DOHH2 (cell line): ENCODE results near the gene SH3BP5.

Experiments
- H3F3A ChIP-seq: fragments of 200-600 bp; sonication (generic), shearing (Covaris generic); 2 replicates; pipeline ENCODE4 v1.6.0; 2016; ENCODE audit warnings: antibody characterized with exemption, mild to moderate bottlenecking; ENCODE audit not compliant: control insufficient read depth, insufficient read depth
- H3K27ac ChIP-seq: fragments of 200-600 bp; sonication (generic); 2 replicates; pipeline ENCODE4 v1.5.1; 2014; ENCODE audit warnings: low read depth, mild to moderate bottlenecking, low read length, moderate library complexity
- H3K27me3 ChIP-seq: fragments of 200-600 bp; sonication (generic); 2 replicates; pipeline ENCODE4 v1.6.1; 2014; ENCODE audit warnings: mild to moderate bottlenecking, low read length, mixed read lengths; ENCODE audit not compliant: control insufficient read depth
- H3K36me3 ChIP-seq: fragments of 200-600 bp; sonication (generic); 2 replicates; pipeline ENCODE4 v1.6.1; 2014; ENCODE audit warnings: mild to moderate bottlenecking, low read length, moderate library complexity, mixed read lengths; ENCODE audit not compliant: control insufficient read depth
- H3K4me1 ChIP-seq: fragments of 200-600 bp; sonication (generic); 2 replicates; pipeline ENCODE4 v1.6.1; 2014; ENCODE audit warnings: mild to moderate bottlenecking, low read length, mixed read lengths; ENCODE audit not compliant: control insufficient read depth
- H3K4me2 ChIP-seq: fragments of 200-600 bp; sonication (generic); 2 replicates; pipeline ENCODE4 v1.6.0; 2014; ENCODE audit warnings: mild to moderate bottlenecking, low read length, moderate library complexity
- H3K4me3 ChIP-seq: fragments of 200-600 bp; sonication (generic); 2 replicates; pipeline ENCODE4 v1.5.1; 2014; ENCODE audit warnings: mild to moderate bottlenecking, low read length, mixed read lengths
- H3K79me2 ChIP-seq: fragments of 200-600 bp; sonication (generic); 2 replicates; pipeline ENCODE4 v1.6.1; 2014; ENCODE audit warnings: mild to moderate bottlenecking, low read length, mixed read lengths; ENCODE audit not compliant: control insufficient read depth
- H3K9me2 ChIP-seq: fragments of 200-600 bp; sonication (generic); replicated peaks from 2 replicates; pipeline ENCODE4 v1.6.1; 2014; ENCODE audit warnings: mild to moderate bottlenecking, low read length, mixed read lengths; ENCODE audit not compliant: control insufficient read depth
- H3K9me3 ChIP-seq: fragments of 200-600 bp; sonication (generic); 2 replicates; pipeline ENCODE4 v1.6.1; 2014; ENCODE audit warnings: antibody characterized with exemption, low read length, mixed read lengths; ENCODE audit not compliant: control insufficient read depth, insufficient read depth
- H4K20me1 ChIP-seq: fragments of 200-600 bp; sonication (generic); 2 replicates; pipeline ENCODE4 v1.6.0; 2014; ENCODE audit warnings: low read depth, mild to moderate bottlenecking, antibody characterized with exemption, low read length, moderate library complexity; ENCODE audit not compliant: control insufficient read depth, insufficient read depth
- CTCF ChIP-seq: fragments of 200-600 bp; sonication (generic); IDR thresholded peaks from one replicate; pipeline ENCODE4 v1.5.1; 2014; ENCODE audit warnings: antibody characterized with exemption, mild to moderate bottlenecking, low read depth, low read length; ENCODE audit not compliant: poor library complexity, severe bottlenecking
- EZH2phosphoT487 ChIP-seq: fragments of 200-600 bp; sonication (generic); IDR thresholded peaks from 2 replicates; pipeline ENCODE4 v1.6.1; 2017; ENCODE audit warnings: borderline replicate concordance, mild to moderate bottlenecking, antibody characterized with exemption, low read length, moderate library complexity, mixed read lengths

SH3BP5 gene

GRCh38 chr3:15303728-15304127 is 28.7 kb downstream of the SH3BP5 start:
- Histone ChIP-seq H3K9me2 (no peaks in the 10 kb centered on the region), H3K4me2 (no peak overlapping the region), H4K20me1 (no peaks in the 10 kb centered on the region)

GRCh38 chr3:15303216-15303615 is 29.2 kb downstream of the SH3BP5 start:
- peaks cover 30% of the 10 kb centered on the region for H3K79me2 ChIP-seq
- no peaks in the 10 kb centered on the region for H3K9me3 ChIP-seq
- H3K4me2 ChIP-seq, result no peak overlapping the region
- H3K36me3 ChIP-seq, result peaks cover 43% of the 10 kb centered on the region
- H3F3A ChIP-seq, result no peaks in the 10 kb centered on the region
- H4K20me1 ChIP-seq, result no peaks in the 10 kb centered on the region
- H3K27me3 ChIP-seq, result no peaks in the 10 kb centered on the region
- peaks cover 35% of the 10 kb centered on the region for H3K4me1 ChIP-seq
- TF ChIP-seq CTCF (no peak), EZH2phosphoT487 (no peak)
- H3K9me2 ChIP-seq, result no peaks in the 10 kb centered on the region
- H3K4me3 ChIP-seq, result no peak overlapping the region
- no peak overlapping the region for H3K27ac ChIP-seq

More at GRCh38 chr3:15303728-15304127, 28.7 kb downstream of the SH3BP5 start:
- no peaks in the 10 kb centered on the region for H3F3A ChIP-seq
- TF ChIP-seq CTCF (no peak), EZH2phosphoT487 (no peak)
- H3K27ac ChIP-seq, result no peak overlapping the region
- peaks cover 35% of the 10 kb centered on the region for H3K79me2 ChIP-seq
- H3K36me3 ChIP-seq, result peaks cover 43% of the 10 kb centered on the region
- H3K4me3 ChIP-seq, result no peak overlapping the region
- no peaks in the 10 kb centered on the region for H3K27me3 ChIP-seq
- no peaks in the 10 kb centered on the region for H3K9me3 ChIP-seq
- H3K4me1 ChIP-seq, result peaks cover 35% of the 10 kb centered on the region

- H3K9me3 ChIP-seq, result no peaks in the 10 kb centered on the region
- H3K36me3 ChIP-seq, result peaks cover 43% of the 10 kb centered on the region
- no peaks in the 10 kb centered on the region for H3K9me2 ChIP-seq
- H4K20me1 ChIP-seq, result no peaks in the 10 kb centered on the region
- TF ChIP-seq EZH2phosphoT487 (no peak), CTCF (no peak)
- no peak overlapping the region for H3K27ac ChIP-seq
- H3K4me1 ChIP-seq, result peaks cover 21% of the 10 kb centered on the region
- H3K27me3 ChIP-seq, result no peaks in the 10 kb centered on the region
- H3K79me2 ChIP-seq, result peaks cover 17% of the 10 kb centered on the region
- no peak overlapping the region for H3K4me2 ChIP-seq
- no peak overlapping the region for H3K4me3 ChIP-seq
- no peaks in the 10 kb centered on the region for H3F3A ChIP-seq
These were observed 30.6 kb downstream of the SH3BP5 start for GRCh38 chr3:15301761-15302160.
